ENCODE data around the gene GSG1L. TPM values are rescaled to one million over a fixed set of nuclear protein-coding genes. Genes with fewer than 3 reads are reported as not detected.

The GSG1L gene
- total and polyA plus RNA-seq, 4 donors, result 0.14 to 1.3 (median 0.24) TPM

DNA sequence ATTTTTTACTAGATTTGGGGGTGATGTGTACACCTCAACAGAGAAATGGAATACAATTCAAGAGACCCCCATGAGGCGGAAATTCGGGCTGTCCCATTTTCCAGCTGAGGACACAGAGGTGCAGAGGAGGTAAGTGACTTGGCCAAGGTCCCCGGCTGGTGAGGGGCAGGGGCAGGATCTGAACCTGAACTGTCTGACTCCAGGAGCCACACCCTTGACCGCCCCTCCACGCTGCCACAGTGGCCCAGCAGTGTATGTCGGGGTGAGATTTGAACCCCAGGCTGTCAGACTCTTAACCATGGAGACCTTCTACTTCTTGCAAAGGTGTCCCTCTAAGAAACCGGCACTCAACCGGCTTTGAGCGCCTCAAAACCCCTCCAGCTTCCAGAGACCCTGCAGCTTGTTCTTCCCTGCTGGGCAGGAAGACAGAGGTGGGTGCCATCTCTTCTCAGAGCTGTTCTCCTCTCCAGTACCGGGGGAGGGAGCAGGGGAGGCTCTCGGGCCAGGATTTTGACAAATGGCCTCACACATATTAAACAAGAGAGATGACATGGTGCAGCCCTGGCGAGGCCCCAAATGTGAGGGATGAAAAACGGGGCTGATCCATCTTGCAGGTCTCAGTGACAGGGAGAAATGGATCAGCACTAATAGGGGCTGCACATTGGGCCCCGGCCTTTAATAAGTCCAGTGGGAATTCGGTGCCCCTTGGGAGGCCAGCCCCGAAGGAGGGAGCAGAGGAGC is 222.3 kb downstream of the GSG1L start:
- Histone ChIP-seq H3K27ac (ENCODE audit: low read depth in 1 of 2, low read length in 1 of 2) (no peak overlapping the region), H3K9ac (ENCODE audit: insufficient read depth in 1 of 2, low read length in 2 of 2) (no peak overlapping the region), H3K4me1 (ENCODE audit: control insufficient read depth in 5 of 5, insufficient read depth in 5 of 5, low read length in 5 of 5) (no peaks in the 10 kb centered on the region), H3K4me3 (no peak overlapping the region), H3K36me3 (ENCODE audit: control insufficient read depth in 4 of 4, insufficient read depth in 4 of 4, low read length in 4 of 4) (no peaks in the 10 kb centered on the region), H3K27me3 (ENCODE audit: control insufficient read depth in 3 of 3, insufficient read depth in 3 of 3, low read length in 2 of 3) (peaks cover 0 to 5% (median 2%) of the 10 kb centered on the region in 3 donors), H3K9me3 (ENCODE audit: control insufficient read depth in 4 of 4, insufficient read depth in 3 of 4, low read length in 3 of 4) (peaks cover 0 to 9% (median 1%) of the 10 kb centered on the region in 4 donors)
- ATAC-seq (ENCODE audit: insufficient read depth, low FRiP score), result no peak
- TF ChIP-seq CTCF (IDR thresholded peaks at IDR 0.05; ENCODE audit: control extremely low read depth, extremely low read depth), result no peak
- DNase-seq, result no peak
- WGBS, 2 donors, result 75 to 85% methylated on average over 16 of the region's 16 CpGs

DNA sequence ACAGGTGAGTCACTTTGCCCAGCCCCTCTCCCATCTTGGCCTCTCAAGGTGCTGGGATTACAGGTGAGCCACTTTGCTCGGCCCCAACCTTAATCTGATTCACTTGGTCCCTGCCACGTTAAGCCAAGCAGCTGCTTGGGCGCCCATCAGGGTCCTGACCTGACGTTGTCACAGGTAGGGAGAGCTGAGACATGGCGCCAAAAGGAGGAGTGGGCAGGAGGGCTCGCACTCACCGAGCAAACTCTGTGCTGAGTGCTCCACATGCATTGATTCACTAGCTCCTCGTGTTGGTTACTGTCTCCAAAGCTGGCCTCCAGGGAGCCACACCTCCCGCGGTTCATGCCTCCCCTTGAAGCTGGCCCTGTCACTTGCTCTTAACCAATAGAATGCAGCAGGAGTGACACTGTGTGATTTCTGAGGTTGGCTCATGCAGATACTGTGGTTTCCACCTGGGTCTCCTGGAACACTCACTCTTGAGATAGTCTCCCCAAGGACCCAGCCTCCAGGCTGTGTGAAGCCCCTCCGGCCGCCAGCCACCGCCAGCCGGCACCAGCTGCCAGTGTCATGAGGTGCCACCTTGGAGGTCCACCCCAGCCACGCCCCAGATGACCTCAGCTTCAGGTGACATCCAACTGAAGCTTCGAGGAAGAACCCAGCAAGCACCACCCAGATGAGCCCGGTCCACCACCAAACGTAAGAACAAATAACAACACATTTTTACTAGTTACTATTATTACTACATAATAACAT is 223.0 kb downstream of the GSG1L start:
- Histone ChIP-seq H3K4me1 (ENCODE audit: control insufficient read depth in 5 of 5, insufficient read depth in 5 of 5, low read length in 5 of 5) (no peaks in the 10 kb centered on the region), H3K9me3 (ENCODE audit: control insufficient read depth in 4 of 4, insufficient read depth in 3 of 4, low read length in 3 of 4) (peaks cover 0 to 7% (median 1%) of the 10 kb centered on the region in 4 donors), H3K36me3 (ENCODE audit: control insufficient read depth in 4 of 4, insufficient read depth in 4 of 4, low read length in 4 of 4) (no peaks in the 10 kb centered on the region), H3K27ac (ENCODE audit: low read depth in 1 of 2, low read length in 1 of 2) (no peak overlapping the region), H3K9ac (ENCODE audit: insufficient read depth in 1 of 2, low read length in 2 of 2) (no peak overlapping the region), H3K4me3 (no peak overlapping the region), H3K27me3 (ENCODE audit: control insufficient read depth in 3 of 3, insufficient read depth in 3 of 3, low read length in 2 of 3) (peaks cover 0 to 5% (median 2%) of the 10 kb centered on the region in 3 donors)
- ATAC-seq (ENCODE audit: insufficient read depth, low FRiP score), result no peak
- WGBS, 2 donors, result 76 to 84% methylated on average over 18 of the region's 18 CpGs
- TF ChIP-seq CTCF (IDR thresholded peaks at IDR 0.05; ENCODE audit: control extremely low read depth, extremely low read depth), result no peak
- DNase-seq, result no peak

DNA sequence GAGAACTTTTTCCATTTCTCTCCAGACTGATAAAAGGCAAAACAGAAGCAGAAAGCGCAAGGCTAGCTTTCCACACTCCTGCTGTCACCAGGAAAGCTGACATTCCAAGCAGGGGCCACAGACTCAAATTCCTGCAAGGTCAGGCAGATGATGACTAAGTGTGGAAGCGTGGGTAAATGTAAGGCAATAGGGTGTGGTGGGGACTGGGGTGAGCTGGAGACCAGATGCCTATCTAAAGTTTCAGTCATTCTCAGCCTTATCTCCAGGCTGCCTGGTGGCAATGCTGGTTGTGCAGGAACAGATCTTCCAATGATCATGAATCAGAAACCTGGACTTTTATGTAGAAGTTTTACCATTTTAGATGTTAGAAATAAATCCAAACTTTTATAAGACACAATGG is 224.1 kb downstream of the GSG1L start:
- Histone ChIP-seq H3K36me3 (ENCODE audit: control insufficient read depth in 4 of 4, insufficient read depth in 4 of 4, low read length in 4 of 4) (no peaks in the 10 kb centered on the region), H3K9me3 (ENCODE audit: control insufficient read depth in 4 of 4, insufficient read depth in 3 of 4, low read length in 3 of 4) (peaks cover 0 to 7% (median 1%) of the 10 kb centered on the region in 4 donors), H3K4me1 (ENCODE audit: control insufficient read depth in 5 of 5, insufficient read depth in 5 of 5, low read length in 5 of 5) (no peaks in the 10 kb centered on the region), H3K27ac (ENCODE audit: low read depth in 1 of 2, low read length in 1 of 2) (no peak overlapping the region), H3K9ac (ENCODE audit: insufficient read depth in 1 of 2, low read length in 2 of 2) (no peak overlapping the region), H3K4me3 (no peak overlapping the region), H3K27me3 (ENCODE audit: control insufficient read depth in 3 of 3, insufficient read depth in 3 of 3, low read length in 2 of 3) (peaks cover 0 to 5% (median 2%) of the 10 kb centered on the region in 3 donors)
- 85 to 87% methylated on average over 2 of the region's 2 CpGs for WGBS, 2 donors
- no peak for TF ChIP-seq CTCF (IDR thresholded peaks at IDR 0.05; ENCODE audit: control extremely low read depth, extremely low read depth)
- no peak for ATAC-seq (ENCODE audit: insufficient read depth, low FRiP score)
- no peak for DNase-seq
